Measurements from ENCODE around the gene PDK1.
"Not testable (repeated sequence)": the region's sequence is repeated elsewhere in the genome, so short reads cannot be mapped to it uniquely, and the experiment has no call there.

- not testable (repeated sequence) for TF ChIP-seq CTCF (conservative IDR thresholded peaks at IDR 0.05 in 1 of 2, IDR thresholded peaks at IDR 0.05 in 1 of 2; ENCODE audit: extremely low read depth in 1 of 2, insufficient read depth in 1 of 2, low read depth in 1 of 2, low read length in 2 of 2); EZH2 (IDR thresholded peaks at IDR 0.05; ENCODE audit: borderline replicate concordance, low read length)
These were observed 23.4 kb upstream of the PDK1 start for GRCh38 chr2:172532461-172532860.
